Loucy (cell line): ENCODE data around the gene ANKFY1.

Experiments
- H2AFZ ChIP-seq: fragments of 200-600 bp; sonication (generic); 2 replicates; pipeline ENCODE4 v1.6.0; 2016; ENCODE audit warnings: antibody characterized with exemption, mild to moderate bottlenecking, low read length, moderate library complexity
- H3F3A ChIP-seq: fragments of 200-600 bp; 2 replicates; pipeline ENCODE4 v1.6.0; 2016; ENCODE audit warnings: antibody characterized with exemption, low read depth, mild to moderate bottlenecking
- H3K27me3 ChIP-seq: fragments of 200-600 bp; sonication (generic); 2 replicates; pipeline ENCODE4 v1.6.1; 2014; ENCODE audit warnings: low read length, mild to moderate bottlenecking; ENCODE audit not compliant: insufficient read depth, poor library complexity, severe bottlenecking
- H3K36me3 ChIP-seq: fragments of 200-600 bp; sonication (generic); 2 replicates; pipeline ENCODE4 v1.6.1; 2016; ENCODE audit warnings: low read length; ENCODE audit not compliant: insufficient read depth
- H3K4me1 ChIP-seq: fragments of 200-600 bp; sonication (generic); 2 replicates; pipeline ENCODE4 v1.5.1; 2014; ENCODE audit warnings: low read length, mild to moderate bottlenecking; ENCODE audit not compliant: insufficient read depth, poor library complexity, severe bottlenecking
- H3K4me2 ChIP-seq: fragments of 200-600 bp; sonication (generic); 2 replicates; pipeline ENCODE4 v1.6.0; 2014; ENCODE audit warnings: antibody characterized with exemption, low read length, low read depth, mild to moderate bottlenecking; ENCODE audit not compliant: poor library complexity, severe bottlenecking
- H3K4me3 ChIP-seq: fragments of 200-600 bp; sonication (generic); 2 replicates; pipeline ENCODE4 v1.5.1; 2014; ENCODE audit warnings: low read length, mild to moderate bottlenecking, mixed read lengths; ENCODE audit not compliant: poor library complexity, severe bottlenecking
- H3K79me2 ChIP-seq: fragments of 200-600 bp; sonication (generic); 2 replicates; pipeline ENCODE4 v1.6.1; 2014; ENCODE audit warnings: low read length; ENCODE audit not compliant: insufficient read depth
- H3K9ac ChIP-seq: fragments of 200-600 bp; sonication (generic); 2 replicates; pipeline ENCODE4 v1.6.0; 2014; ENCODE audit warnings: mild to moderate bottlenecking, low read depth, low read length, moderate library complexity; ENCODE audit not compliant: poor library complexity, severe bottlenecking
- H3K9me2 ChIP-seq: fragments of 200-600 bp; sonication (generic); replicated peaks from 2 replicates; pipeline ENCODE4 v1.6.1; 2016; ENCODE audit warnings: low read depth, low read length, mixed read lengths
- H3K9me3 ChIP-seq: fragments of 200-600 bp; sonication (generic); 2 replicates; pipeline ENCODE4 v1.6.1; 2014; ENCODE audit warnings: mild to moderate bottlenecking, antibody characterized with exemption, low read length, low read depth; ENCODE audit not compliant: insufficient read depth
- H4K20me1 ChIP-seq: fragments of 200-600 bp; sonication (generic); 2 replicates; pipeline ENCODE4 v1.6.0; 2014; ENCODE audit warnings: antibody characterized with exemption, low read length, mild to moderate bottlenecking; ENCODE audit not compliant: insufficient read depth, poor library complexity, severe bottlenecking
- CTCF ChIP-seq: fragments of 200-600 bp; sonication (generic); conservative IDR thresholded peaks from 2 replicates; pipeline ENCODE4 v1.5.1; 2014; ENCODE audit warnings: mild to moderate bottlenecking, antibody characterized with exemption, low read length
- EZH2phosphoT487 ChIP-seq: fragments of 200-600 bp; IDR thresholded peaks from 2 replicates; pipeline ENCODE4 v1.6.1; 2018; ENCODE audit warnings: antibody characterized with exemption, mild to moderate bottlenecking, moderate library complexity, borderline replicate concordance

ANKFY1 gene

DNA sequence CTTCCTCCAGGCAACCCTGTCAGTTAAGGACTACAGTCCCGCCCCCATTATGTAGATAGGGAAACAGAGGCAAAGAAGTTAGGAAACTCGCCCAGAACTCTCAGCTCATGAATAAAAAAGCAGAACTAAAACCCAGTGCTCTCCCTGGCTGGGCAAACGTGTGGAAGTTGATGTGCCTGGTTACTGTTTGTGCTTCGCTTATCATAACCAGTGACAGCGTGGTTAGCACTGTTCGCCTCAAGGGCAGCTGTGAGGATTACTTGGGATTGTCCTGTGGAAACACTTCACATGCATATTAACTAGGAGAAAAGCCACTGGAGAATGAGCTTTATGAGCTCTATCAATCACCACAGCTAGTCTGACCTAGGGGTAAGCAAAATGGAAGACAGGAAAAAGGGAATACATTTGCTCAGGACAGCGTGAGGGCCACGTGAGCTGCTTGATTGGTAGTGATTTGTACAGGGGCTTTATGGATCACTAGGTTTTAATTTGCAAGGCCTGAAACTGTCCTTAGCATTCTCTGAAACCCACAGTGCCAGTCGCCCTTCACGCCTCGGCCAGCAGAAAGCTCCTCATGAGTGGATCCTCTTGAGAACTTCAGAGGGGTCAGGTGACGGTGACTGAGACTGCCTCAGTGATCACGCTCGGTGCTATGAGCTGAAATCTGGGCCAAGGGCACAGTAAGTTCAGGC is 100.9 kb downstream of the ANKFY1 start:
- Histone ChIP-seq H3K4me2 (no peak overlapping the region), H3K36me3 (peaks cover 20% of the 10 kb centered on the region; the same call in 1 of the 2 replicates), H3K9me2 (no peaks in the 10 kb centered on the region)

DNA sequence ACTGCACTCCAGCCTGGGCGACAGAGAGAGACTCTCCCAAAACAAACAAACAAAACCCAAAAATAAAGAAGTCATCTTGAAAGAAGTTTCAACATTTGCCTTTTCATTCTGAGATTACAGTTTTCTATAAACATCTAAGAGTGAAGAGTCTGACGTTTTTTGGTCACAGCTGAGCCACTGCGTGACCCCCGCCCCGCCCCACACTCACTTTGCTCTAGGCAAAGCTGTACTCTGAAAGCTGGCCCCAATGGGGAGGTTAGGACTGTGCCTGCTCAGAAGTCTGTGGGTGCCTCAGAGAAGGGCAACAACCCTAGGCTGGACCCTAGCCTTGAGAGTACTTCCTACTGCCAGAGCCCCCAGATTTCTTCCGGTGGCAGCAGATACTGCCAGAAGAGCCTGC is 101.5 kb downstream of the ANKFY1 start:
- TF ChIP-seq EZH2phosphoT487 = no peak
- TF ChIP-seq CTCF = no peak
- Histone ChIP-seq H3K36me3 (peaks cover 14% of the 10 kb centered on the region; the same call in 1 of the 2 replicates), H3K79me2 (no peaks in the 10 kb centered on the region), H3F3A (no peaks in the 10 kb centered on the region), H3K9ac (peak overlapping the region; percentile 56), H3K27me3 (no peaks in the 10 kb centered on the region), H3K4me2 (no peak overlapping the region), H3K4me3 (no peak overlapping the region), H2AFZ (no peak overlapping the region), H4K20me1 (no peaks in the 10 kb centered on the region), H3K9me2 (no peaks in the 10 kb centered on the region), H3K9me3 (no peaks in the 10 kb centered on the region), H3K4me1 (peaks cover 17% of the 10 kb centered on the region)

More for the DNA sequence above, 100.9 kb downstream of the ANKFY1 start:
- peaks cover 17% of the 10 kb centered on the region for H3K4me1 ChIP-seq
- no peak overlapping the region for H3K9ac ChIP-seq
- H3K27me3 ChIP-seq = no peaks in the 10 kb centered on the region
- no peaks in the 10 kb centered on the region for H4K20me1 ChIP-seq
- no peaks in the 10 kb centered on the region for H3F3A ChIP-seq
- no peak overlapping the region for H3K4me3 ChIP-seq
- H3K9me3 ChIP-seq = no peaks in the 10 kb centered on the region
- H2AFZ ChIP-seq = no peak overlapping the region
- H3K79me2 ChIP-seq = no peaks in the 10 kb centered on the region
- no peak for TF ChIP-seq CTCF
- no peak for TF ChIP-seq EZH2phosphoT487

DNA sequence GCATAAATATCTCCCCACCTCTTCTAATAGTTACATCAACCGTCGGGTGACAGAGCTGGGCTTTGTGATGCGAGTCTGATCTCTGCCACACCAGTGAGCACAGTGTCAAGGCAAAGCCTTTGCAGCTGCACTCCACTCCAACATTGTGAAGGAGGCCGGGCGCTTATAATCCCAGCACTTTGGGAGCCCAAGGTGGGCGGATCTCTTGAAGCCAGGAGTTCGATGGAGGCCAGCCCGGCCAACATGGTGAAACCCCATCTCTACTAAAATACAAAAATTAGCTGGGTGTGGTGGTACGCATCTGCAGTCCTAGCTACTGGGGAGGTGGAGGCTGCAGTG is 101.8 kb downstream of the ANKFY1 start:
- H3K4me2 ChIP-seq = peak overlapping the region; percentile 45
- no peaks in the 10 kb centered on the region for H3F3A ChIP-seq
- H2AFZ ChIP-seq = no peak overlapping the region
- no peak overlapping the region for H3K4me3 ChIP-seq
- H3K9me2 ChIP-seq = no peaks in the 10 kb centered on the region
- no peak for TF ChIP-seq CTCF
- TF ChIP-seq EZH2phosphoT487 = no peak
- no peaks in the 10 kb centered on the region for H3K9me3 ChIP-seq
- H3K4me1 ChIP-seq = peaks cover 17% of the 10 kb centered on the region
- peaks cover 10% of the 10 kb centered on the region; the same call in 1 of the 2 replicates for H3K36me3 ChIP-seq
- H4K20me1 ChIP-seq = no peaks in the 10 kb centered on the region
- H3K27me3 ChIP-seq = no peaks in the 10 kb centered on the region
- peak overlapping the region; percentile 56 for H3K9ac ChIP-seq
- no peaks in the 10 kb centered on the region for H3K79me2 ChIP-seq
